ENCODE results near the gene ADCY2.

The ADCY2 gene

GRCh38 chr5:7657153-7657552, 261.2 kb downstream of the ADCY2 start:
- H3K27ac ChIP-seq (ENCODE audit: extremely low read depth, low read depth, low read length) = no peak overlapping the region
- TF ChIP-seq ZNF24 (tag by site-specific recombination; IDR thresholded peaks at IDR 0.05) (no peak), KLF16 (tag by site-specific recombination; IDR thresholded peaks at IDR 0.05) (no peak), ZNF548 (tag by site-specific recombination; IDR thresholded peaks at IDR 0.05) (no peak), ZNF248 (tag by site-specific recombination; IDR thresholded peaks at IDR 0.05) (no peak), ZBTB10 (tag by site-specific recombination; IDR thresholded peaks at IDR 0.05) (no peak), ZNF202 (tag by site-specific recombination; IDR thresholded peaks at IDR 0.05; ENCODE audit: borderline replicate concordance) (no peak), ZNF791 (tag by site-specific recombination; IDR thresholded peaks at IDR 0.05) (no peak), RBAK (tag by site-specific recombination; IDR thresholded peaks at IDR 0.05) (no peak), SETDB1 (IDR thresholded peaks at IDR 0.05; ENCODE audit: insufficient read length, low read length) (no peak), ZNF621 (tag by site-specific recombination; IDR thresholded peaks at IDR 0.05) (no peak), KLF7 (tag by site-specific recombination; IDR thresholded peaks at IDR 0.05; ENCODE audit: borderline replicate concordance) (no peak), HOXD13 (CRISPR knock-in tag; IDR thresholded peaks at IDR 0.05; ENCODE audit: borderline replicate concordance) (no peak), ZNF398 (tag by site-specific recombination; IDR thresholded peaks at IDR 0.05) (no peak), ZNF404 (tag by site-specific recombination; IDR thresholded peaks at IDR 0.05) (no peak), ZNF843 (tag by site-specific recombination; IDR thresholded peaks at IDR 0.05) (no peak), ZNF366 (tag by site-specific recombination; conservative IDR thresholded peaks at IDR 0.05) (no peak), ZBTB21 (tag by site-specific recombination; IDR thresholded peaks at IDR 0.05) (no peak), PRDM1 (tag by site-specific recombination; IDR thresholded peaks at IDR 0.05) (no peak), ZNF624 (tag by site-specific recombination; IDR thresholded peaks at IDR 0.05) (no peak)
- H3K9me3 ChIP-seq (ENCODE audit: control insufficient read depth, insufficient read depth, low read depth, low read length) = no peaks in the 10 kb centered on the region
- ChIA-PET CTCF (no interaction called here), POLR2A (no interaction called here)
- no peaks in the 10 kb centered on the region for H3K4me1 ChIP-seq (ENCODE audit: control insufficient read depth, insufficient read depth, low read length)
- H3K36me3 ChIP-seq (ENCODE audit: control insufficient read depth in 2 of 2, insufficient read depth in 1 of 2, low read length in 2 of 2) = no peaks in the 10 kb centered on the region
- no peak overlapping the region for H3K4me3 ChIP-seq (ENCODE audit: low read depth, low read length)

GRCh38 chr5:7659420-7659819, 263.5 kb downstream of the ADCY2 start:
- ChIA-PET CTCF (interaction anchor here (1.0 kb wide), 1 partner anchor 96 kb away, joined by 4 read pairs; no protein-coding TSS in a partner anchor), POLR2A (no interaction called here)
- Histone ChIP-seq H3K27ac (ENCODE audit: extremely low read depth, low read depth, low read length) (no peak overlapping the region), H3K4me1 (ENCODE audit: control insufficient read depth, insufficient read depth, low read length) (no peaks in the 10 kb centered on the region), H3K9me3 (ENCODE audit: control insufficient read depth, insufficient read depth, low read depth, low read length) (no peaks in the 10 kb centered on the region), H3K36me3 (ENCODE audit: control insufficient read depth in 2 of 2, insufficient read depth in 1 of 2, low read length in 2 of 2) (no peaks in the 10 kb centered on the region), H3K4me3 (ENCODE audit: low read depth, low read length) (no peak overlapping the region)
- no peak for TF ChIP-seq ZNF155 (tag by site-specific recombination; IDR thresholded peaks at IDR 0.05)
- TF ChIP-seq ZSCAN5A (tag by site-specific recombination; IDR thresholded peaks at IDR 0.05) = no peak
- TF ChIP-seq ZSCAN30 (tag by site-specific recombination; IDR thresholded peaks at IDR 0.05) = no peak
- TF ChIP-seq ZBTB10 (tag by site-specific recombination; IDR thresholded peaks at IDR 0.05) = no peak
- TF ChIP-seq ZNF664 (tag by site-specific recombination; IDR thresholded peaks at IDR 0.05) = no peak

Data from HEK293 (cell line).